Measurements from ENCODE around the gene MREG. TPM values are rescaled to one million over a fixed set of nuclear protein-coding genes. Genes with fewer than 3 reads are reported as not detected.

The MREG gene
- total and polyA plus RNA-seq, 3 experiments from 2014 or later, result 3.9 to 26.2 (median 25.4) TPM

DNA sequence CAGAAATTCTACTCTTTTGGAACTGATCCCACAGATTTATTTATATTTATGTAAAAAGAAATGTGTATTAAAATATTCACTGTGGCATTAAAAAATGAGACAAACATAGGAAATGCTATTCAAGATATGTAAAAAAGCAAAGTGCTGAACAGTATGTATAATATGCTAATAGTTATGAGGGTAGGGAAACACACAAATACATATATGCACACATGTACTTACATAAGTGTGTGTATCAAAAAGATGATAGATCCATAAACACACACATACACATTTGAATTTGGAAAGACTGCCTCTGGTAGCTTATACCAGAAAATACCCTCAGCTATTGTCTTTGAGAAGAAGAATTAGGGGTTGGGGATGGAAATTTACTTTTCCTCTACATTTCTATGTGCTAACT, 103.2 kb downstream of the MREG start:
- peaks cover 2 to 37% of the 10 kb centered on the region in 2 donors for H3K27me3 Mint-ChIP-seq

DNA sequence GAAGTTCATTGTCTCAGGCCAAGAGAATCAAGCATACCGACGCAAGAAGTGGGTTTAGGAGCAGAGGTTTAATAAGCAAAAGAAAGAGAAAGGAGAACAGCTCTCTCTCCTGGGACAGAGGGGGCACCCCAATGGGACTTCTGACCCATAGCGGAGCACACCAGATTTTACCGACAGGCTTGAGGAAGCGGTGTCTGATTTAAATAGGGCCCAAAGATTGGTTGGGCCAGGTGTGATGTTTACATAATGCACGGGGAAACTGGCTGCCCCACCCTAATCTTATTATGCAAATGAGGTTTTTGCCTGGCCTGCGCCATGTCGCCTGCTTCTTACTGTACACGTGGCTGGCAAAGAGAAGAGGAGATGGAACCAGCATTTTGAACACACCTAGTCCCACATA, 106.2 kb downstream of the MREG start:
- Histone ChIP-seq H3K4me3 (ENCODE audit: low read length) (no peak overlapping the region), H3K27ac (ENCODE audit: low read depth, low read length) (no peak overlapping the region), H3K4me1 (ENCODE audit: insufficient read depth, low read length) (no peaks in the 10 kb centered on the region), H3K36me3 (ENCODE audit: insufficient read depth, low read length) (no peaks in the 10 kb centered on the region), H3K27me3 (ENCODE audit: insufficient read depth, low read length, poor library complexity, severe bottlenecking) (no peaks in the 10 kb centered on the region), H3K9me3 (ENCODE audit: low read length) (no peaks in the 10 kb centered on the region)
- no peak for DNase-seq
- ChIA-PET CTCF (no interaction called here), POLR2A (no interaction called here)
- Mint-ChIP-seq H3K4me3 (no peak overlapping the region), H3K27ac (no peak overlapping the region), H3K36me3 (no peaks in the 10 kb centered on the region), H3K9me3 (no peaks in the 10 kb centered on the region), H3K27me3 (peaks cover 3 to 48% of the 10 kb centered on the region in 2 donors), H3K4me1 (no peaks in the 10 kb centered on the region)

More for the DNA sequence above, 103.2 kb downstream of the MREG start:
- Histone ChIP-seq H3K9me3 (ENCODE audit: low read length) (no peaks in the 10 kb centered on the region), H3K27ac (ENCODE audit: low read depth, low read length) (no peak overlapping the region), H3K4me3 (ENCODE audit: low read length) (no peak overlapping the region), H3K36me3 (ENCODE audit: insufficient read depth, low read length) (no peaks in the 10 kb centered on the region), H3K4me1 (ENCODE audit: insufficient read depth, low read length) (no peaks in the 10 kb centered on the region), H3K27me3 (ENCODE audit: insufficient read depth, low read length, poor library complexity, severe bottlenecking) (no peaks in the 10 kb centered on the region)
- ChIA-PET CTCF (no interaction called here), POLR2A (no interaction called here)
- H3K36me3 Mint-ChIP-seq, result no peaks in the 10 kb centered on the region
- H3K27ac Mint-ChIP-seq, result no peak overlapping the region
- no peaks in the 10 kb centered on the region for H3K4me1 Mint-ChIP-seq
- H3K4me3 Mint-ChIP-seq, result no peak overlapping the region
- no peaks in the 10 kb centered on the region for H3K9me3 Mint-ChIP-seq
- no peak for DNase-seq

DNA sequence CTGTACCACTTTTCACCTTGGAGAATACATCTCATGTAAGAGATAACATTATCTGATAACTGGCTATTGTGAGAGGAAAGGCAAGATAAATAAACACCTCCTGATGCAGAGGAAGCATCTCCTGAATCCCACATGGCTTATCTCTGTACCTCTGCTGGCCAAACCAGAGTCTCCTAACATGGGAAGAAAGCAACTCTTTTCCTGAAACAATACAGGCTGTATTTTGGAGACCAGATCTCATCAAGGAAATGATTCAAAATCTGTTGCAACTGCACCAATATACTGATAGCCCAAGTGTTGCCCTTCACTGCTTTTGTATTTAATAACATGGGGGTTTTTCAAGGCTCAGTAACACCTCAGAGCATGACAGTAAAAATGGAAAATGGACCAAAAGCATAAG, 106.9 kb downstream of the MREG start:
- Histone ChIP-seq H3K27ac (ENCODE audit: low read depth, low read length) (no peak overlapping the region), H3K4me1 (ENCODE audit: insufficient read depth, low read length) (no peaks in the 10 kb centered on the region), H3K4me3 (ENCODE audit: low read length) (no peak overlapping the region), H3K27me3 (ENCODE audit: insufficient read depth, low read length, poor library complexity, severe bottlenecking) (no peaks in the 10 kb centered on the region), H3K9me3 (ENCODE audit: low read length) (no peaks in the 10 kb centered on the region), H3K36me3 (ENCODE audit: insufficient read depth, low read length) (no peaks in the 10 kb centered on the region)
- Mint-ChIP-seq H3K4me3 (no peak overlapping the region), H3K27ac (no peak overlapping the region), H3K9me3 (no peaks in the 10 kb centered on the region), H3K27me3 (peaks cover 7 to 50% of the 10 kb centered on the region in 2 donors), H3K36me3 (no peaks in the 10 kb centered on the region), H3K4me1 (no peaks in the 10 kb centered on the region)
- CTCF ChIA-PET, result no interaction called here
- no peak for DNase-seq
- POLR2A ChIA-PET, result no interaction called here

GRCh38 chr2:215905691-215906090, 107.7 kb downstream of the MREG start:
- Mint-ChIP-seq H3K4me1 (peaks cover 0 to 4% (median 3%) of the 10 kb centered on the region in 3 donors), H3K9me3 (no peaks in the 10 kb centered on the region), H3K36me3 (no peaks in the 10 kb centered on the region), H3K27ac (no peak overlapping the region), H3K27me3 (peaks cover 10 to 47% of the 10 kb centered on the region in 2 donors), H3K4me3 (no peak overlapping the region)
- Histone ChIP-seq H3K9me3 (ENCODE audit: low read length) (no peaks in the 10 kb centered on the region), H3K27ac (ENCODE audit: low read depth, low read length) (no peak overlapping the region), H3K4me1 (ENCODE audit: insufficient read depth, low read length) (no peaks in the 10 kb centered on the region), H3K4me3 (ENCODE audit: low read length) (no peak overlapping the region), H3K36me3 (ENCODE audit: insufficient read depth, low read length) (no peaks in the 10 kb centered on the region), H3K27me3 (ENCODE audit: insufficient read depth, low read length, poor library complexity, severe bottlenecking) (no peaks in the 10 kb centered on the region)
- DNase-seq, result no peak
- ChIA-PET POLR2A (no interaction called here), CTCF (no interaction called here)

DNA sequence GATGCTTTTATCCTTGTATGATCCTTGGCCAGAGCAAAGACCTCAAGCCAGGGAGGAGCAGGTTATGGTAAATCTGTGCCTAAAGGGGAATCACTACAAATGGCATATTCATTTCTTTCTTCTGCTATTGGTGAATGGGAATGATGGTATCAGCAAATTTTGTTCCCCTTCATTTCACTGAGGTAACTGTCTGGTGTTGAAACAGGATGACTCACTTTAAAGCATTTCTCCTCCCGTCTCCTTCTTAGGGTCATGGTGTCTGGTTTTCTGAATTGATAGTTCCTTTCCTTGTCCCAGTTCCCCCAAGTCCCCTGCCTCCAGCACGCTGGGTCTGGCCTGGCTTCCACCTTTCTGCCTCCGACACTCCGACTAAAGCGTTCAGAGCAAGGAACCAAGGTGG, 109.2 kb downstream of the MREG start:
- peaks cover 0 to 4% (median 3%) of the 10 kb centered on the region in 3 donors for H3K4me1 Mint-ChIP-seq
- CTCF ChIA-PET, result no interaction called here
- no peaks in the 10 kb centered on the region for H3K4me1 ChIP-seq (ENCODE audit: insufficient read depth, low read length)
- H3K27me3 Mint-ChIP-seq, result peaks cover 10 to 39% of the 10 kb centered on the region in 2 donors
- no peak overlapping the region for H3K27ac ChIP-seq (ENCODE audit: low read depth, low read length)
- no peaks in the 10 kb centered on the region for H3K36me3 Mint-ChIP-seq
- H3K4me3 Mint-ChIP-seq, result no peak overlapping the region
- DNase-seq, result no peak
- no peaks in the 10 kb centered on the region for H3K27me3 ChIP-seq (ENCODE audit: insufficient read depth, low read length, poor library complexity, severe bottlenecking)
- no peak overlapping the region for H3K27ac Mint-ChIP-seq
- no peaks in the 10 kb centered on the region for H3K9me3 ChIP-seq (ENCODE audit: low read length)
- no peaks in the 10 kb centered on the region for H3K9me3 Mint-ChIP-seq
- no peaks in the 10 kb centered on the region for H3K36me3 ChIP-seq (ENCODE audit: insufficient read depth, low read length)
- H3K4me3 ChIP-seq (ENCODE audit: low read length), result no peak overlapping the region
- POLR2A ChIA-PET, result no interaction called here

- ChIA-PET POLR2A (no interaction called here), CTCF (no interaction called here)
- Mint-ChIP-seq H3K4me3 (no peak overlapping the region), H3K36me3 (no peaks in the 10 kb centered on the region), H3K27me3 (peaks cover 10 to 43% of the 10 kb centered on the region in 2 donors), H3K4me1 (peaks cover 0 to 4% (median 3%) of the 10 kb centered on the region in 3 donors), H3K9me3 (no peaks in the 10 kb centered on the region), H3K27ac (no peak overlapping the region)
- Histone ChIP-seq H3K4me1 (ENCODE audit: insufficient read depth, low read length) (no peaks in the 10 kb centered on the region), H3K4me3 (ENCODE audit: low read length) (no peak overlapping the region), H3K36me3 (ENCODE audit: insufficient read depth, low read length) (no peaks in the 10 kb centered on the region), H3K27me3 (ENCODE audit: insufficient read depth, low read length, poor library complexity, severe bottlenecking) (no peaks in the 10 kb centered on the region), H3K9me3 (ENCODE audit: low read length) (no peaks in the 10 kb centered on the region), H3K27ac (ENCODE audit: low read depth, low read length) (no peak overlapping the region)
- DNase-seq, result no peak
Observed at GRCh38 chr2:215903203-215903602, 110.1 kb downstream of the MREG start.

DNA sequence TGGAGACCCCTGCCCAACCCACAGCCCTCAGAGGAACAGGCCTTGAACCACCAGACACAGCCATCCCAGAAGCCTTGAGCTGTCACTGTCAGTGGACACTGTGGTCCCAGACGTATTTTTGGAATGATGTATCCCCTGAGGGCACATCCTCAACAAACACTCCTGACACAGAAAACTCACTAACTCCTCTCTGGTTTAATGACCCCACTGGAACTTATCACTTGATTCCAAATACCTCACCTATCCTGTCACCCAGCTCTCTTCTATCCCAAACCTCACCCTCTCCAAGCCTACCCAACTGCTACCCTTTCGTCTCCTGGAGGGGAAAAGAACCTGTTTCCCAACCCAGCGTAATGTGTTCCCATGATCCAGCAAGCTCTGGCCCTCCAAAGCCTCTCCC, 111.6 kb downstream of the MREG start:
- Mint-ChIP-seq H3K4me3 (peak overlapping the region in 1 of 7 donors; percentile 75), H3K4me1 (peaks cover 0 to 4% (median 3%) of the 10 kb centered on the region in 3 donors), H3K36me3 (no peaks in the 10 kb centered on the region), H3K9me3 (no peaks in the 10 kb centered on the region), H3K27ac (no peak overlapping the region), H3K27me3 (peaks cover 10 to 35% of the 10 kb centered on the region in 2 donors)
- no peak for DNase-seq
- ChIA-PET POLR2A (no interaction called here), CTCF (no interaction called here)
- Histone ChIP-seq H3K27me3 (ENCODE audit: insufficient read depth, low read length, poor library complexity, severe bottlenecking) (no peaks in the 10 kb centered on the region), H3K9me3 (ENCODE audit: low read length) (no peaks in the 10 kb centered on the region), H3K4me3 (ENCODE audit: low read length) (no peak overlapping the region), H3K36me3 (ENCODE audit: insufficient read depth, low read length) (no peaks in the 10 kb centered on the region), H3K27ac (ENCODE audit: low read depth, low read length) (no peak overlapping the region), H3K4me1 (ENCODE audit: insufficient read depth, low read length) (no peaks in the 10 kb centered on the region)

DNA sequence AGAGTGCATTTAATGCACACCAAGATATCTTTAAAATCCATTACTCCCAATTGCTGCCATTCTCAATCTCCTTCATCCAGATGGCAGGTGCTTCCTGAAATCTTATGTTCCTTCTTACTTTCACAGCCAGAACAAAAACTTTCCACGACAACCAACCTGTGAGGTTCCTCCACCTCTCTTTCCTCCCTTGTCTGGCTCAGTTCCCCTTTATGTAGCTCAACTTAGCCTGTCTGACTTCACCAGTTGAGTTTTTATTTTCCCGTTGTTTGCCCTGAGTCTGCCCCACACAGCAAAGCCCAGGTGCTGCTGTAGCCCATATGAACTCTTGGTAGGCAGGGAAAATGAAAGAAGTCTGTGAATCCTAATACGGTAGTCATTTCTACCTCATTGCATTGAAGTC, 112.5 kb downstream of the MREG start:
- no peaks in the 10 kb centered on the region for H3K9me3 ChIP-seq (ENCODE audit: low read length)
- H3K27me3 Mint-ChIP-seq, result peaks cover 10 to 31% of the 10 kb centered on the region in 2 donors

DNA sequence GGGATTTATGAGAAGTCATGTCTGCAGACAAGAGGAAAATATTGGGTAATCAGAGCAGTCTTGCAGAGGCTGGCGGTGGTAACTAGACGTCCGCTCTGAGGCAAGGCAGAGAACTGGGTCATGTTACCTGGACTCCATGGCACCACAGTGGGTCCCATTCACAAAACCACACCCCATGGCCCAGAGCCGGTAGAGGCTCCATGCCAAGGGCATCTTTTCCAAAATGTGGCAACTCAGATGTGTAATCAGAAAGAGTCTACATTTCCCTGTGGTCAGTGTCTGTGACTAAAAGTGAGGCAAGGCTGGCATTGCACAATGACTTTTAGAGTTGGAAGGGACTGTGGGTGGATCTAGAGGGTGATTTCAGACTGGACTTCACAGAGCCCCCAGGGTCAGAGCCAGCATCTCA, 113.1 kb downstream of the MREG start:
- no peaks in the 10 kb centered on the region for H3K9me3 Mint-ChIP-seq
- POLR2A ChIA-PET, result no interaction called here
- no peaks in the 10 kb centered on the region for H3K9me3 ChIP-seq (ENCODE audit: low read length)
- H3K27ac Mint-ChIP-seq, result no peak overlapping the region
- no peaks in the 10 kb centered on the region for H3K27me3 ChIP-seq (ENCODE audit: insufficient read depth, low read length, poor library complexity, severe bottlenecking)
- DNase-seq, result no peak
- H3K4me1 Mint-ChIP-seq, result peaks cover 0 to 4% (median 3%) of the 10 kb centered on the region in 3 donors
- peaks cover 10 to 33% of the 10 kb centered on the region in 2 donors for H3K27me3 Mint-ChIP-seq
- no peak overlapping the region for H3K4me3 ChIP-seq (ENCODE audit: low read length)
- CTCF ChIA-PET, result no interaction called here
- H3K36me3 ChIP-seq (ENCODE audit: insufficient read depth, low read length), result no peaks in the 10 kb centered on the region
- no peak overlapping the region for H3K27ac ChIP-seq (ENCODE audit: low read depth, low read length)
- no peaks in the 10 kb centered on the region for H3K4me1 ChIP-seq (ENCODE audit: insufficient read depth, low read length)
- no peaks in the 10 kb centered on the region for H3K36me3 Mint-ChIP-seq
- no peak overlapping the region for H3K4me3 Mint-ChIP-seq

More for the DNA sequence above, 112.5 kb downstream of the MREG start:
- Histone ChIP-seq H3K4me1 (ENCODE audit: insufficient read depth, low read length) (no peaks in the 10 kb centered on the region), H3K36me3 (ENCODE audit: insufficient read depth, low read length) (no peaks in the 10 kb centered on the region), H3K4me3 (ENCODE audit: low read length) (no peak overlapping the region), H3K27ac (ENCODE audit: low read depth, low read length) (no peak overlapping the region), H3K27me3 (ENCODE audit: insufficient read depth, low read length, poor library complexity, severe bottlenecking) (no peaks in the 10 kb centered on the region)
- no peak for DNase-seq
- H3K27ac Mint-ChIP-seq, result no peak overlapping the region
- H3K4me1 Mint-ChIP-seq, result peaks cover 0 to 4% (median 3%) of the 10 kb centered on the region in 3 donors
- H3K9me3 Mint-ChIP-seq, result no peaks in the 10 kb centered on the region
- ChIA-PET CTCF (no interaction called here), POLR2A (no interaction called here)
- no peak overlapping the region for H3K4me3 Mint-ChIP-seq
- H3K36me3 Mint-ChIP-seq, result no peaks in the 10 kb centered on the region

All from CD8-positive, alpha-beta memory T cell (primary cell).